Small intestine (tissue), 7 donors: Measurements from ENCODE around the gene RNH1. TPM values are rescaled to one million over a fixed set of nuclear protein-coding genes. Genes with fewer than 3 reads are reported as not detected.
A peak's percentile ranks its signal among the peaks of the same experiment; 100 is the strongest.

ENCODE experiments used
- DNase-seq, 2 donors: peaks; one replicate each; pipeline versions ENCODE4 v3.0.0 to v3.0.0-alpha.2; 2013
- FAIRE-seq: peaks from 2 replicates; lab custom pipeline; 2012; peaks lifted over from hg19 to GRCh38; lab: Jason Lieb, UNC
- H3K27ac ChIP-seq, 3 donors: one replicate each; pipeline ENCODE4 v1.5.1; 2013; ENCODE audit warnings: low read length in 2 of 3, mild to moderate bottlenecking in 2 of 3, control low read depth in 1 of 3, inconsistent platforms in 1 of 3, low read depth in 1 of 3, moderate library complexity in 1 of 3
- H3K27me3 ChIP-seq, 3 donors: one replicate each; pipeline ENCODE4 v1.6.1; 2013; ENCODE audit warnings: low read length in 3 of 3, inconsistent platforms in 1 of 3; ENCODE audit not compliant: control insufficient read depth in 3 of 3, insufficient read depth in 3 of 3
- H3K36me3 ChIP-seq, 3 donors: one replicate each; pipeline ENCODE4 v1.6.1; 2013; ENCODE audit warnings: low read length in 3 of 3, inconsistent platforms in 1 of 3, low read depth in 1 of 3, mild to moderate bottlenecking in 1 of 3, moderate library complexity in 1 of 3; ENCODE audit not compliant: control insufficient read depth in 3 of 3, insufficient read depth in 2 of 3
- H3K4me1 ChIP-seq, 3 donors: one replicate each; pipeline ENCODE4 v1.6.1; 2013; ENCODE audit warnings: low read length in 2 of 3, inconsistent platforms in 1 of 3, low read depth in 1 of 3, mild to moderate bottlenecking in 1 of 3, moderate library complexity in 1 of 3; ENCODE audit not compliant: control insufficient read depth in 3 of 3, insufficient read depth in 2 of 3
- H3K4me3 ChIP-seq, 3 donors: one replicate each; pipeline ENCODE4 v1.5.1; 2013; ENCODE audit warnings: low read length in 3 of 3, control low read depth in 1 of 3, inconsistent platforms in 1 of 3, low read depth in 1 of 3, mild to moderate bottlenecking in 1 of 3, moderate library complexity in 1 of 3
- H3K9me3 ChIP-seq, 2 donors: one replicate each; pipeline ENCODE4 v1.6.1; 2013; ENCODE audit warnings: low read depth in 1 of 2, low read length in 1 of 2; ENCODE audit not compliant: control insufficient read depth in 2 of 2, insufficient read depth in 1 of 2
- WGBS, 3 donors: extraction: QIAGEN DNeasy Blood & Tissue Kit; methylation state at CpG; one replicate each; pipeline ENCODE4 v1.1.7; 2013; 5-methylcytosine and 5-hydroxymethylcytosine counted together
- polyA plus RNA-seq, 4 donors: library from polyadenylated mRNA; stranded (reverse) in 3 of 4; unstranded in 1 of 4; fragments of 200-250 nt in 3 of 4; fragments of 120-200 nt in 1 of 4; gene quantifications; one replicate each; pipeline versions ENCODE4 v1.2.1 to v1.2.3, GENCODE V29; 2013
- donor health status: healthy with polysubstance abuse.
- donor health status: control.
- donor health status: control.
- donor health status: Bipolar disorder and iron deficiency.
- donor health status: healthy.

Gene RNH1
- polyA plus RNA-seq, 4 donors, result 80.9 to 120 (median 100) TPM

GRCh38 chr11:492427-493226 is 14.4 kb downstream of the RNH1 start:
- H3K4me1 ChIP-seq, result no peaks in the 10 kb centered on the region
- no peak for FAIRE-seq
- H3K27me3 ChIP-seq, result no peaks in the 10 kb centered on the region
- H3K36me3 ChIP-seq, result peaks cover 9 to 88% (median 11%) of the 10 kb centered on the region in 3 donors
- peak in 1 of 2 donors; percentile 30 for DNase-seq
- H3K9me3 ChIP-seq, result no peaks in the 10 kb centered on the region
- H3K4me3 ChIP-seq, result no peak overlapping the region
- 52 to 76% (median 74%) methylated on average over 32 of the region's 32 CpGs for WGBS, 3 donors
- H3K27ac ChIP-seq, result no peak overlapping the region

GRCh38 chr11:491358-491757 is 15.7 kb downstream of the RNH1 start:
- DNase-seq (no peak), FAIRE-seq (no peak)
- 85 to 91% (median 91%) methylated on average over 7 of the region's 7 CpGs for WGBS, 3 donors
- H3K27me3 ChIP-seq, result no peaks in the 10 kb centered on the region
- no peak overlapping the region for H3K4me3 ChIP-seq
- H3K9me3 ChIP-seq, result no peaks in the 10 kb centered on the region
- H3K4me1 ChIP-seq, result no peaks in the 10 kb centered on the region
- H3K27ac ChIP-seq, result no peak overlapping the region
- H3K36me3 ChIP-seq, result peaks cover 8 to 85% (median 9%) of the 10 kb centered on the region in 3 donors

- Histone ChIP-seq H3K36me3 (peaks cover 8 to 81% (median 9%) of the 10 kb centered on the region in 3 donors), H3K9me3 (no peaks in the 10 kb centered on the region), H3K27me3 (no peaks in the 10 kb centered on the region), H3K27ac (no peak overlapping the region), H3K4me1 (no peaks in the 10 kb centered on the region), H3K4me3 (no peak overlapping the region)
- WGBS, 3 donors, result 92 to 93% (median 93%) methylated on average over 15 of the region's 15 CpGs
- FAIRE-seq, result no peak
- no peak for DNase-seq
These were observed 16.1 kb downstream of the RNH1 start for GRCh38 chr11:490930-491260.

GRCh38 chr11:490186-490929 is 16.7 kb downstream of the RNH1 start:
- Histone ChIP-seq H3K4me3 (no peak overlapping the region), H3K9me3 (no peaks in the 10 kb centered on the region), H3K4me1 (no peaks in the 10 kb centered on the region), H3K36me3 (peaks cover 6 to 76% (median 8%) of the 10 kb centered on the region in 3 donors), H3K27ac (no peak overlapping the region), H3K27me3 (no peaks in the 10 kb centered on the region)
- WGBS, 3 donors, result 94 to 95% (median 94%) methylated on average over 38 of the region's 38 CpGs
- FAIRE-seq (no peak), DNase-seq (no peak)

GRCh38 chr11:489610-490185 is 17.3 kb downstream of the RNH1 start:
- no peak for FAIRE-seq
- H3K27me3 ChIP-seq, result no peaks in the 10 kb centered on the region
- DNase-seq, result no peak
- WGBS, 3 donors, result 93 to 96% (median 95%) methylated on average over 32 to 37 of the region's 37 CpGs
- peaks cover 4 to 70% (median 5%) of the 10 kb centered on the region in 3 donors for H3K36me3 ChIP-seq
- no peaks in the 10 kb centered on the region for H3K9me3 ChIP-seq
- no peak overlapping the region for H3K27ac ChIP-seq
- no peaks in the 10 kb centered on the region for H3K4me1 ChIP-seq
- H3K4me3 ChIP-seq, result no peak overlapping the region

- H3K36me3 ChIP-seq, result peaks cover 0 to 63% (median 2%) of the 10 kb centered on the region in 3 donors
- H3K4me3 ChIP-seq, result no peak overlapping the region
- H3K27me3 ChIP-seq, result no peaks in the 10 kb centered on the region
- DNase-seq (peak in 1 of 2 donors; percentile 36), FAIRE-seq (no peak)
- WGBS, 3 donors, result 84 to 88% (median 86%) methylated on average over 15 to 19 of the region's 19 CpGs
- H3K27ac ChIP-seq, result no peak overlapping the region
- H3K9me3 ChIP-seq, result peaks cover 0 to 2% of the 10 kb centered on the region in 2 donors
- no peaks in the 10 kb centered on the region for H3K4me1 ChIP-seq
These were observed 18.1 kb downstream of the RNH1 start for GRCh38 chr11:488992-489391.

- DNase-seq (no peak), FAIRE-seq (no peak)
- Histone ChIP-seq H3K4me1 (no peaks in the 10 kb centered on the region), H3K27me3 (no peaks in the 10 kb centered on the region), H3K27ac (no peak overlapping the region), H3K36me3 (peaks cover 0 to 60% (median 0%) of the 10 kb centered on the region in 3 donors), H3K9me3 (peaks cover 0 to 6% of the 10 kb centered on the region in 2 donors), H3K4me3 (no peak overlapping the region)
- 95 to 96% (median 96%) methylated on average over 18 to 19 of the region's 19 CpGs for WGBS, 3 donors
These were observed 18.5 kb downstream of the RNH1 start for GRCh38 chr11:488579-488978.

GRCh38 chr11:488062-488461 is 19.0 kb downstream of the RNH1 start:
- Histone ChIP-seq H3K36me3 (peaks cover 0 to 55% (median 0%) of the 10 kb centered on the region in 3 donors), H3K9me3 (peaks cover 0 to 8% of the 10 kb centered on the region in 2 donors), H3K27ac (no peak overlapping the region), H3K27me3 (no peaks in the 10 kb centered on the region), H3K4me3 (no peak overlapping the region), H3K4me1 (no peaks in the 10 kb centered on the region)
- no peak for FAIRE-seq
- WGBS, 3 donors, result 65 to 84% (median 80%) methylated on average over 15 to 25 of the region's 25 CpGs
- DNase-seq, result no peak
